DMS53 (cell line): ENCODE measurements around the gene R3HCC1L.

Experiments used
- DNase-seq: peaks from one replicate; lab custom pipeline; 2025; lab: John Stamatoyannopoulos, UW

Gene R3HCC1L

DNA sequence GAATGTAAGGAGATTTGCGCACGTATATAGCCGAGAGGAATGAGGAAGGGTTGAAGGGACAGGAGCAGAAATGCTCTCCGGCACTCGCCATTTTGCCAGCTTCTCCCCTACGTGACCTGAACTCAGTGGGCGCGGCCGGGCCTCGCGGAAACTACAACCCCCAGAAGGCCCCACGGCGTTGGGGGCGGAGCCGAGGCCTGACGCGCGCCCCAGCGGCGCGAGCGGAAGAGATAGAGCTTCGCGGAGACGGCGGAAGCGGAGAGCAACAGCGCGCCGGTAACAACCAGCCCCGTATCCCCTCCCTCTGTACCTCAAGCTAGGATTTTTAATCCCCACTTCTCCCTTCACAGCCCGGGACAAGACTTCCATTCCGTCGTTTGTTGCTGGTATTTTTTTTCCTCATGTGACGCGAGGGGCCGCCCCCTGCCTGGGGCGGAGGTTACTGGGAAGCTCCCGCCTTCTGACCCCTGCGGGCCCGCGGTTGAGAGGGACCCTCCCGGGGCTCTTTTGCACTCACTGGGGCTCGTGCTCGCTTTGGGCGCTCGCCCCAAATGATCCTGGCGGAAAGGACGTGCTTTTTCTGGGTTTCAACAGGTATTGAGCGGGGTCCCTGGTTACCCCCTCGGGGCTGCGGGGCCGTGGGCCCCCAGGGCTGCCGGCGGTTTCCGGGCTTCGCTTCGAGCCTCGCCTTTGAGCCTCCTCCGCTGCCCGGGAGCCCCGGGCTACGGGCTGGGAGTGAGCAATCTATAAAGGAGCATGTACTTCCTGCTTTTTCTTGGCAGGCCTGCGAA, at the start of gene R3HCC1L:
Gene R3HCC1L, plus strand, starts transcription at position 227 of the 791 bp plus-strand sequence. CDS start 73,458 bp downstream, outside the sequence.
- peak; percentile 99 for DNase-seq

DNA sequence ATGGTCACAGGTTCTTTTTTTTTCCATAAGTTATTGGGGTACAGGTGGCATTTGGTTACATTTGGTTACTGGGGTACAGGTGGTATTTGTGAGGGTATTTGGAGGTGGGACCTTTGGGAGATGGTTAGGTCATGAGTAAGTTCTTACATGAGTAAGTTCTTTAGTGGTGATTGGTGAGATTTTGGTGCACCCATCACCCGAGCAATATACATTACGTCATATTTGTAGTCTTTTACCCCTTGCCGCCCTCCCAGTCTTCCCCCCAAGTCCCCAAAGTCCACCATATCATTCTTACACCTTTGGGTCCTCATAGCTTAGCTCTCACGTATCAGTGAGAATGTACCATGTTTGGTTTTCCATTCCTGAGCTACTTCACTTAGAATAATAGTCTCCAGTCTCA, 49.2 kb upstream of the R3HCC1L start:
- no peak for DNase-seq

DNA sequence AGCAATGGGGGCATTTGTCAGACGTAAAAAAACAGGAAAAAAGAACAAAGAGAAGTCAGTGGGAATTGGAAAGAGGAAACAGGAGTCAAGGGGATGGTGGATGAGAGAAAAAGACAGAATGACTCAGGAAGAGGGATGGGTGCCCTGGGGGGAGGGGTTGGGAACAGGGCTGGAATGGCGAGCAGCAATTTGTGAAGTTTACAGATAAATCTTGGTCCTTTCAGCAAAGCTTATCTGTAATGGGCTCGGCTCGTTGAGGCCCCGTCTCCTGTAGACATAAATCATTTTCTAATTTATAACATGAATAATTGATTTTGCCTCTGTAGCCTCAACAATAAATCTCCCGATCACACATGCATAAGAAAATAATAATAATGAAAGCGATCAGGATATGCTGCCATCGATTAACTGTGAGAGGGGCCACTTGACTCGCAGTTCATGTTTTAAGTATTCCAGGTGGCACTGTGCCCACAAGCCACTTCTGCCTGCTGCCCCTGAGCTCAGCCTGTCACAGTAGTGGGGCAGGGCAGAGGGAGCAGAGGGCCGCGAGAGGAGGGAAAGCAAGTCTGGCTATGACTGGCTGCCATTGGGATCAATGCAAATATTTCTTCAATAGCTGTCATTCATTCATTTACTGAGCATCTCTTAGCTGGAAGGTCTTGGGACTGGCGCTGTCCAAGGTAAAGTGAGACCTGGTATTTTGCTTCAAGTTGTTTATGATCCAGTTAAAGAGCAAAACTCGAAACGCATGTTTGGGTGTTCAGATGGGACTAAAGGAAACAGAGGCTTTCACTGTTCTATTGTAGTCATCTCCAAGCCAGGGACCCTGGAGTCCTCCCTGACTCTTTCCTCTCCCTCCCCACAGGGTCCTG, 47.4 kb upstream of the R3HCC1L start:
- DNase-seq = no peak

GRCh38 chr10:98088186-98088971, 46.1 kb upstream of the R3HCC1L start:
- DNase-seq = no peak

DNA sequence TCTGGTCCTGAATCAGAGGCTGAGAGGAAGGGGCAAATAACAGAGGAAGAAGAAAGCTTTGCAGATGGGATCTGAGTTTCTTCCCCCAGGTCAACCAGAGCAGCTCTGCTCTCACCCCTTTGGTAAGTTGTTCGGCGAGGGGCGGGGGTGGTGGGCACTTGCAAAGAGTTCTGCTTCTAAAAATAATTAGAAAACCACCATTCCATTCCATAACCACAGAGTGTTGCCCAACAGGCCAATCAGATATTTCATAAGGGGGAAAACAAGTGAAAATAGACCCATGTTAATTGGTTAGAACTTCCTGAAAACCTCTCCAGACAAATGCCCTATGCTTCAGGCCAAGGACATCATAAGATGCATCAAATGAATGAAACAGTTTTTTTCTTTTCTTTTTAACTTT, 43.6 kb upstream of the R3HCC1L start:
- no peak for DNase-seq

DNA sequence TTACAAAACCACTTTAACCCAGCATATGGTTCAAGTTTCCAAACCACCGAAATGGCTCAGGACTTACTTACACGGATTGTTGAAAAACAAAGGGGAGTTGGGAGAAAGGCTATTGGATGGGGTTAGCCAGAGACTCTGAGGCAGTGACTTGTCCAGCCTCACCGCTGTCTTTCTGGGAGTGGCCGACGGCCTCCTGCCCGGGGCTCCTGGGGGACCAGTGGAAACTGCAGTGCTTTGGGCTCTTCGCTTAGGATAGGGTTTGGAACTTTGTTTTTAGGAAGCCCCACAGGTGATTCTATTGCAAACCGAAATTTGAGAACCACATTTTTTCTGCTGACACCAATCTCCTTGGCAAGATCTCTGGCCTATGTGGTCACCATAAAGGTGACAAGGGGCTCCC, 38.1 kb upstream of the R3HCC1L start:
- no peak for DNase-seq

- DNase-seq = no peak
Observed at GRCh38 chr10:98096731-98097130, 37.7 kb upstream of the R3HCC1L start.

DNA sequence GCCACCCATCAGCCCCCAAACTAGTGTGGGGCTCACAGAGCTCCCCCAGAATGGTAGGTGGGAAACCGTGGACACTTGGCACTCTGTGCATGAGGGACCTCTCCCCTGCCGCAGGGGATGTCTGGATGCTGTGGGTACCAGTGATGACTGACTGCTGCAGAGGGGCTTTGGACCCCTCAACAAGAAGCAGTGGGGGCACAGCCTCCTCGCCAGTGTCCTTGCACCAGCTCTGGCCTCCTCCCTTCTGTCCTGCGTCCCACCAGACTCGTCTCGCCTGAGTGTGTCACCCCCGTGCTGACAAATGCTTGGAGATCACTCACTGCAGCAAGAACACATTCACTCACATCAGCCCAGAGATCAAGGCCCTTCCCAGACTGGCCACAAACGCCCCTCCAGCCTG, 37.3 kb upstream of the R3HCC1L start:
- no peak for DNase-seq

GRCh38 chr10:98097616-98098015, 36.8 kb upstream of the R3HCC1L start:
- DNase-seq = peak; percentile 20

- no peak for DNase-seq
Observed at GRCh38 chr10:98098247-98098646, 36.2 kb upstream of the R3HCC1L start.

GRCh38 chr10:98100476-98100875, 34.0 kb upstream of the R3HCC1L start:
- no peak for DNase-seq

- DNase-seq = no peak
Observed at GRCh38 chr10:98101366-98101765, 33.1 kb upstream of the R3HCC1L start.

- DNase-seq = no peak
Observed at GRCh38 chr10:98104125-98104524, 30.3 kb upstream of the R3HCC1L start.

GRCh38 chr10:98106531-98106930, 27.9 kb upstream of the R3HCC1L start:
- DNase-seq = no peak

GRCh38 chr10:98107644-98108430, 26.6 kb upstream of the R3HCC1L start:
- DNase-seq = no peak

DNA sequence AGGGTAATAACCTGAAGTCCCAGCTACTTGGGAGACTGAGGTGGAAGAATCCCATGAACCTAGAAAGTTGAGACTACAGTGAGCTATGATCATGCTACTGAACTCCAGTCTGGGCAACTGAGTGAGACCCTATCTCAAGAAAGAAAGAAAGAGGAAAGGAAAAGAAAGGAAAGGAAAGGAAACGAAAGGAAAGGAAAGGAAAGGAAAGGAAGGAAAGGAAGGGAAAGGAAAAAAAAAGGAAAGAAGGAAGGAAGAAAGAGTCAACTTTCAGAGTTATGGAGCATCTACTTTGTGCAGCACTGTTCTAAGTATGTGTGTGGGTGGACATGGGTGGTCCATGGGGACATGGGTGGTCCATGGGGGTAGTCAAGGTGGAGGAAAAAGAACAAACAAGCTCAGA, 24.1 kb upstream of the R3HCC1L start:
- DNase-seq = no peak

- DNase-seq = no peak
Observed at GRCh38 chr10:98115031-98115787, 19.2 kb upstream of the R3HCC1L start.

DNA sequence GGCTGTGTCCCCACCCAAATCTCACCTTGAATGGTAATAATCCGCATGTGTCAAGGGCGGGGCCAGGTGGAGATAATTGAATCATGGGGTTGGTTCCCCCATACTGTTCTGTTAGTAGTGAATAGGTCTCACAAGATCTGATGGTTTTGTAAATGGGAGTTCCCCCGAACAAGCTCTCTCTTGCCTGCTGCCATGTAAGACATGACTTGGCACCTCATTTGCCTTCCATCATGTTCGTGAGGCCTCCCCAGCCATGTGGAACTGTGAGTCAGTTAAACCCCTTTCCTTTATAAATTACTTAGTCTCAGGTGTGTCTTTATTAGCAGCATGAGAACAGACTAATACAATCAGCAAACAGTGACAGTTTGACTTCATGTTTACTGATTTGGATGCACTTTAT, 14.6 kb upstream of the R3HCC1L start:
- no peak for DNase-seq

DNA sequence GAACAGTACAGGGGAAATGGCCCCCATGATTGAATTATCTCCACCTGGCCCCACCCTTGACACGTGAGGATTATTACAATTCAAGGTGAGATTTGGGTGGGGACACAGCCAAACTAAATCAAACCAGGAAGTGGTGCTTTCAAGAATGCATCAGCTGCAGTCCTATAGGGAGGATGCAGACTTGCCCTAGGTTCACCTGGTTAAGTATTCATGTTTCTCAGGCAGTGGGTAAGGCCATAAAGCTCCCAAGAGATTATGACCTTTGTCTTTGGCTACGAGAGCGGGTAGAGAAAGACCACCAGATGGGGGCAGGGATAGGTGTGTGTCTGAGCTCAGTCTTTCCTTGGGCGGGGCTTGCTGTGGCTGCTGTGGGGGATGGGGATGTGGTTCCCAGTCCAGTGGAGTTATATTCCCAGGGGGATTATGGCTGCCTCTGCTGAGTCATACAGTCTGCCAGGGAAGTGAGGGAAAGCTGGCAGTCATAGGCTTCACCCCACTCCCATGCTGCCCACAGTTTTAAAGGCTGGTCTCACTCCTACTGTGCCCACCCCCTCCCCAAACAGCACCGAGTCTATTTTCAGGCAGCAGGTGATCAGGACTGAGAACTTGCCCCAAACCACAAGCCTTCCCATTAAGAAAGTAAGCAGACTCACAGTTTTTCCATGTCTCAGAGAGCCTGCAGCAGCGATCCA, 8.4 kb upstream of the R3HCC1L start:
- peak; percentile 37 for DNase-seq

GRCh38 chr10:98128802-98129201, 5.7 kb upstream of the R3HCC1L start:
- DNase-seq = no peak
